GM06990 (cell line): ENCODE measurements around the gene GFRA1.

Source experiments
- DNase-seq: peaks from one replicate; pipeline ENCODE4 v3.0.0-alpha.2; 2011; ENCODE audit not compliant: insufficient read length; ENCODE audit errors: extremely low read depth
- H3K27me3 ChIP-seq: replicated peaks from 2 replicates; pipeline ENCODE4 v1.6.0; 2011; ENCODE audit warnings: low read length; ENCODE audit not compliant: control insufficient read depth, insufficient read depth
- H3K36me3 ChIP-seq: 2 replicates; pipeline ENCODE4 v1.5.1; 2011; ENCODE audit warnings: low read length; ENCODE audit not compliant: control insufficient read depth, insufficient read depth
- H3K4me3 ChIP-seq: replicated peaks from 2 replicates; pipeline ENCODE4 v1.5.1; 2011; ENCODE audit warnings: low read depth, mild to moderate bottlenecking, control low read depth, low read length
- TF ChIP-seq, protein P1 (sequence below): IDR thresholded peaks from 2 replicates; pipeline ENCODE4 v1.5.1; 2011; ENCODE audit warnings: low read length, control low read depth, mild to moderate bottlenecking, inconsistent platforms; ENCODE audit not compliant: insufficient read depth, poor library complexity, severe bottlenecking

Gene GFRA1

GRCh38 chr10:116255886-116256751 is 16.9 kb downstream of the GFRA1 start:
- TF ChIP-seq, protein P1, sequence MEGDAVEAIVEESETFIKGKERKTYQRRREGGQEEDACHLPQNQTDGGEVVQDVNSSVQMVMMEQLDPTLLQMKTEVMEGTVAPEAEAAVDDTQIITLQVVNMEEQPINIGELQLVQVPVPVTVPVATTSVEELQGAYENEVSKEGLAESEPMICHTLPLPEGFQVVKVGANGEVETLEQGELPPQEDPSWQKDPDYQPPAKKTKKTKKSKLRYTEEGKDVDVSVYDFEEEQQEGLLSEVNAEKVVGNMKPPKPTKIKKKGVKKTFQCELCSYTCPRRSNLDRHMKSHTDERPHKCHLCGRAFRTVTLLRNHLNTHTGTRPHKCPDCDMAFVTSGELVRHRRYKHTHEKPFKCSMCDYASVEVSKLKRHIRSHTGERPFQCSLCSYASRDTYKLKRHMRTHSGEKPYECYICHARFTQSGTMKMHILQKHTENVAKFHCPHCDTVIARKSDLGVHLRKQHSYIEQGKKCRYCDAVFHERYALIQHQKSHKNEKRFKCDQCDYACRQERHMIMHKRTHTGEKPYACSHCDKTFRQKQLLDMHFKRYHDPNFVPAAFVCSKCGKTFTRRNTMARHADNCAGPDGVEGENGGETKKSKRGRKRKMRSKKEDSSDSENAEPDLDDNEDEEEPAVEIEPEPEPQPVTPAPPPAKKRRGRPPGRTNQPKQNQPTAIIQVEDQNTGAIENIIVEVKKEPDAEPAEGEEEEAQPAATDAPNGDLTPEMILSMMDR: no peak
- Histone ChIP-seq H3K27me3 (no peaks in the 10 kb centered on the region), H3K36me3 (no peaks in the 10 kb centered on the region), H3K4me3 (no peak overlapping the region)
- no peak for DNase-seq

- DNase-seq: no peak
- Histone ChIP-seq H3K36me3 (no peaks in the 10 kb centered on the region), H3K27me3 (no peaks in the 10 kb centered on the region; the same call in 1 of the 2 replicates), H3K4me3 (no peak overlapping the region)
- TF ChIP-seq, protein P1: no peak
Measured at GRCh38 chr10:116254422-116255155, 18.4 kb downstream of the GFRA1 start.

DNA sequence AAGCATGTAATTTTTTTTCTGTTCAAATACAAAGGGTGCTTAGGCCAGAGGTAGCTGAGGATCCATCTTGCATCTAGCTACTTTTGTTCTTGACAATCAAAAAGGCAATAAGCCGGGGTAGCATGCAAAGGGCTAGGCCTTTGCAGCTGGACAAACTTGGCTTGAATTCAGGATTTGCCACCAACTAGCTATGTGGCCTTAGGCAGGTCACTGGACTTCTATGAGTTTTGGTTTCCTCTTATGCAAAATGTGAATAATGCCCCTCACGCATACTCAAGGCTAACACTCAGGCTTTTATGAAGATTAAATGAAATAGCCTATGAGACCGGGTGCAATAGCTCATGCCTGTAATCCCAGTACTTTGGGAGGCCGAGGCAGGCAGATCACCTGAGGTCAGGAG is 19.3 kb downstream of the GFRA1 start:
- no peak for DNase-seq
- Histone ChIP-seq H3K4me3 (no peak overlapping the region), H3K27me3 (no peaks in the 10 kb centered on the region; the same call in 1 of the 2 replicates), H3K36me3 (no peaks in the 10 kb centered on the region)
- TF ChIP-seq, protein P1: no peak

GRCh38 chr10:116251602-116252395 is 21.2 kb downstream of the GFRA1 start:
- no peak for DNase-seq
- Histone ChIP-seq H3K27me3 (no peaks in the 10 kb centered on the region; the same call in 1 of the 2 replicates), H3K36me3 (no peaks in the 10 kb centered on the region), H3K4me3 (no peak overlapping the region)
- TF ChIP-seq, protein P1: no peak

DNA sequence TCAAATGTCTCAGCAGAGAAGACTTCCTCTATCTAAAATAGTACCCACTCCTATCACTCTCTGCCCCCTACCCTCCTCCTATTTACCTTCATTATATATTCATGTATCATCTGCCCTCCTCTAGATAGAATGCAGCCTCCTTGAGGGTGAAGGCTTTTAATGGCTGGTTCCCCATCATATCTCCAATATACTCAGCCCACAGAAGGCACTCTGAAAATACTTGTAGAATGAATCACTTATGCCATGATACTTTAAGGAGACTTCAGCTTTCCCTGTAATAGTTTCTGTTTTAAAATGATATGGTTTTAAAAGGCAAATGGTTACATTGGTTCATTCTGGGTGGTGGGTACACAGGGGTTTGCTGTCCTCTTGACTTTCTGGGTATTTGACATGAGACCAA is 25.3 kb downstream of the GFRA1 start:
- no peaks in the 10 kb centered on the region for H3K36me3 ChIP-seq
- H3K27me3 ChIP-seq: no peaks in the 10 kb centered on the region; the same call in 1 of the 2 replicates
- H3K4me3 ChIP-seq: no peak overlapping the region
- TF ChIP-seq, protein P1: no peak
- no peak for DNase-seq
